T1000 (cell line): Measurements from ENCODE around the gene CACHD1.

ENCODE experiments used
- DNase-seq: peaks from one replicate; lab custom pipeline; 2025; ENCODE audit warnings: mixed read lengths; lab: John Stamatoyannopoulos, UW

CACHD1 gene

DNA sequence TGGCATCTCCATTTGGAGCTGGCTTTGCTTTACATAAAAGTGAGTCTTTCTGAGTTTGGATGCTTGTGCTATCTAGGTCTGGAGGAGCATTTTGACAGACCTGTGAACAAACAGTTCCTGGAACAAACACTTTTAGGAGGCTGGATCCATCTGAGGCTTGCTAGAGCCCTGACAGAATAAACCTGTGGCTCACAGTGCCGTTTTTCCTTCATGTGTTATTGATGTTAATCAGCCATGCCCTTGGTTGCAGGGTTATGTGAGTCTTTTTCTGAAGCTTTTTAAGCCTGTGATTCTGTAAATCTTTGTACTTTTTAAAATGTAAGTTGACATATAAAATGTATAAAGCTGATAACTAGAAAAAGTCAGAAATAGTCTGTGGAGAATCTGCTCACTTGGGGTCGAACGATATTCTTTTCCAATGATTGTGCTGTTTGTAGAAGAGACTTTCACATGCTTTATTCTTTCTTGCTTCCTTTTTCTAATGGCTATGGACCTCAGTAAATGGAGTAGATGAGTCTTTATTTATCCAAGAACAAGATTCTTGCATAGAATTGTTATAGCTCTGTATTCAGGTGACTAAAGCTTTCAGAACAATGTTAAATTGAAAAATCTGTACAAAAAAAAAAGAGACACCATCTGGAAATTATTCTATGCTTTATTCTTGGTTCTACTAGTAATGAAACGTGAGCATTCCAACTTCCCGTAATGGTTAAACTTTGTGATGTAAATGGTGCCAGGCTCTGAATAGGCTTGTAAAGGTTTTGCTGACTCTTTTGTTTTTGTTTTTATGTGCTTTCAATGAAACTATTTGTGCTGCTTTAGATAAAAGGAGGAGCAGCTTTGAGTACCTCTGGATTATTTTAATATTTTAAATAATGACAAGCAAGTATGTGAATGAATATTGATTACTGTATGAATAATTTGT is 53.7 kb downstream of the CACHD1 start:
- DNase-seq: no peak

DNA sequence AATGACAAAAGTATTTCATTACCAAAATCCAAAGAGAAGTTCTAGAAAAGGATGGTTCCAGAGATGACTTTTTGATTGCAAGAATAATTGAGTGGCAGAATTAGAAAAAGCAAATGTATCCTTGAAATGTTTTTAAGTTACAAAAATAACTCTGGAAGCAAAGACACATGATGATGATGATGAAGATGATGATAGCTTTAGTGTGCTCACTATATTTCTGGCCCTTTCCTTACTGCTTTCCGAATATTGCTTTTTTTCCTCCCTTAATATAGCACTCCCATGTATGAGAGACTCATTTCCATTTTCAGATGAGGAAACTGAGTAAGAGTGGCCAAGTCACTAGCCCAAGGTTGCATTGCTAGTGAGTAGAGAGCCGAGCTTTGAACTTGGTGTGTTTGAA is 54.7 kb downstream of the CACHD1 start:
- DNase-seq: no peak

DNA sequence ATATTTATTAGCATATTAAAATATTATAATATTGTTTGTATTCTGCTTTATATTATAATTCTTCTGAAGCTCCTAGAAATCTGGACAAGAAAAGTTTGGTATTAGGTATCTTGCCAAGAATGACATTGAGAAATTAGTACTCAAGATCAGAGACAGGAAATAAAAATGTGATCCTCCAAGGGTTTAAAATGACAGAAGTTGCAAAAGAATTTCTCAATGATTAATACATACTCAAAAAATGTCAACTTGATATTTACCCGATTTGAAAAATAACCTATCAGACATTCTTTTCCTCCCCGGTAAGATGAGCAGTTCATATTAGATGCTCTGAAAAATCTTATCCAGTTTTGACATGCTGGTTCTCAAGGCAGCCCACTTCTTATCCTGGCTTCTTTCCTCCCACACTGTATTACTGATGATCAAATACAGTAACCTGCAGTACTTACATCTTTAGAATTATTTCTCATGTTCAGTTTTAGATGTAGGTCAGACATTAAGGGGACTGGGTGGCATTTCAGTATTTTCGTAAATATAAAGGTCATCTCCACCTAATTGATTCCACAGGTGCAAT is 55.3 kb downstream of the CACHD1 start:
- no peak for DNase-seq

DNA sequence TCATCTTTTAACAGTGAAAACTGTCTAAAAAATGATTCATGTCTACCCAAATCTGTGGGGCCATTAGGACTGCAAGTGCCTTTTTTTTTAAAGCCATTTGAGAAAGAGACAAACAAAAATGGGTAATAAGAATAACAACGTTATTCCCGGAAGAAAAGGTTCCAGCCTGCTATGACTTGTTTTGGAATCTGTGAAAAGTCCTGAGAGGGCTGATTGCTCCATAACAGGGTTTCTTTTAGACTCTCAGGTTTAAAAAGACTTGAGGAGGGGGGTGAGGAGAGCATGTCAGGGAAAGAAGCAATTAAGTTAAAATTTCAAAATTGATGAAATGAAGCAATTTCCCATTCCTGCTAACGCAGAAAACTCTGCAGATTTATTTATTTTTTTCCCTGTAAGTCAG is 56.4 kb downstream of the CACHD1 start:
- no peak for DNase-seq

DNA sequence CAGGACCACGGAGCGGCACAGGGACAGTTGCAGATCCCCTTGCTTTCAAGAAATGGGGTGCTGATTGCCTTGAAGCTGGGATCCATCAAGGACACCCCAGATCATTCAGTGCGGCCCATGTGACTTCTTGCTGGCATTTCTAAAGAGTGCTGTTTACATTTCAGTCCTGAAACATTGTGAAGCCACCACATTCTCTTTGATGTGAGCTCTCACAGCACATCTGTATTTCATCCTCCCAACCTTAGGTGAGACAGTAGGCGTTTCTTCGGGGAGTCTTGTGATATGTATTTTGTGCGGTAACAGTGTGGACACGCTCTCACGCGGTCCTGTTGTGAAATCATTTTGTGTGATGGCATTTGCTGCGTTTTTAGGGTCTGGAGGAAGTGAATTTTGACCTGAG is 57.2 kb downstream of the CACHD1 start:
- DNase-seq: no peak

DNA sequence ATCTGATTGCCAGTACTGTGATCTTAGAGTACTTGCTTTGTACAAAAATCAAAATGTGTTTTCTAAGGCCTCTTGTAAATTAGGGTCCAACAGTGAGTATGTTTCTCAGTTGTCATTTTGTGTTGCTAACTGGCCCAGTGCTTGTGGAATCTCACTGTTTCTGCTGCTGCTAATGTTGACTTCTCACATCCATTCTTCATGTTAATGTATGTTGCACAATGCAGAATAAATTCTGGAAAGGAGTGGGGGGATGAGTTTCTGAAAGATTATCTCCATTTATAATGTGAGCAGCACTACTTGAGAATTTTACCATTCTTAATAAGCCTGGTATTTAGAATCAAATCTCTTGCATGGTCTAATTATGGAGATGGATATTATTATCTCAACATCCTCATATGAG is 57.9 kb downstream of the CACHD1 start:
- DNase-seq: no peak

DNA sequence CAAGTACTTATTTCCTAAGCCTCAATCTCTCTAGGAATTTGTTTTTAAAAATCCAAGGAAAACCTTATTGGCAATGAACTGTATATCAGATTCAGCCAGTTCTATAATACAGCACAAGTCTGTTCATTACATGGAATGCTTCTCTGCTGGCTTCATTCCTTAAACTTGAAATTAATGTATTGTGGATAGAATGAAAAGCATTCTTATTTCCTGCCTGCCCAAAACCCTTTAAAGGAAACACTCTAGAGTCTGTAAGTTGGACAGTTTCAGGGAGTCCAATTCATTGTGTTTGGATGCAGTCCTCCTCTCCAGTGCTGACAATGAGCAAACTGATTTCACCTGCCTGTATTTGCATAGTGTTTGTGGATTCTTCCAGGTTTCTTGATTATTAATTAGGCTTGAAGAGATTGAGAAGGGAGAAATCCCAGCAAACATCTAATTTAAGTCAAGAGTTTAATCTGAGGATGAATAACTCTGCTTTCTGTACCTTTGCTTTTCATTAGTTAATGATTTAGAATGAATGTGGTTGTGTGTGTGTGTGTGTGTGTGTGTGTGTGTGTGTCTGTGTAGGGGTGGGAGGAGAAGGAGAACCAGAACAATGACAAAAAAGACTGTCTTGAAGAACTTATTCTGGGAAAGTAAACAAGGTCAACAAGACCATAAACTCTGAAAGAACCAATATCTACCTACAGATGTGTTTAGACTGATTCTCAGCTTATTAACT is 61.2 kb downstream of the CACHD1 start:
- no peak for DNase-seq

DNA sequence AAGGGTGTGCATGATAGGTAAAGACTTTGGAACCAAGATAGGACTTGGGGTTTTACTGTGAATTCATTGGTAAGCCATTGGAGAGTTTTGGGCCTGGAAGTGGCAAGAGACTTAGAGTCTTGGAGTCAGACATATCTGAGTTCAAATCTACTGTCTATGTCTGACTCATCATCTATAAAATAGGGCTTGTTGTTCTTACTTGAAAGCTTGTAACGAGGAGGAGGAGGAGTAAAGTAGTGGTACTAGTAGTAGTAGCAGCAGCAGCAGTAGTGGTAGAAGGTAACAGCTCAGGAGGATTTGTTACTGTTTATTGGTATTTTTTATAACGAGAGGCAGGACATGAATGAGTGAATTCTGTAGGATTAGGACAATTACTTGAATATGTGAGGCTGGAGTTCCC is 62.7 kb downstream of the CACHD1 start:
- no peak for DNase-seq

DNA sequence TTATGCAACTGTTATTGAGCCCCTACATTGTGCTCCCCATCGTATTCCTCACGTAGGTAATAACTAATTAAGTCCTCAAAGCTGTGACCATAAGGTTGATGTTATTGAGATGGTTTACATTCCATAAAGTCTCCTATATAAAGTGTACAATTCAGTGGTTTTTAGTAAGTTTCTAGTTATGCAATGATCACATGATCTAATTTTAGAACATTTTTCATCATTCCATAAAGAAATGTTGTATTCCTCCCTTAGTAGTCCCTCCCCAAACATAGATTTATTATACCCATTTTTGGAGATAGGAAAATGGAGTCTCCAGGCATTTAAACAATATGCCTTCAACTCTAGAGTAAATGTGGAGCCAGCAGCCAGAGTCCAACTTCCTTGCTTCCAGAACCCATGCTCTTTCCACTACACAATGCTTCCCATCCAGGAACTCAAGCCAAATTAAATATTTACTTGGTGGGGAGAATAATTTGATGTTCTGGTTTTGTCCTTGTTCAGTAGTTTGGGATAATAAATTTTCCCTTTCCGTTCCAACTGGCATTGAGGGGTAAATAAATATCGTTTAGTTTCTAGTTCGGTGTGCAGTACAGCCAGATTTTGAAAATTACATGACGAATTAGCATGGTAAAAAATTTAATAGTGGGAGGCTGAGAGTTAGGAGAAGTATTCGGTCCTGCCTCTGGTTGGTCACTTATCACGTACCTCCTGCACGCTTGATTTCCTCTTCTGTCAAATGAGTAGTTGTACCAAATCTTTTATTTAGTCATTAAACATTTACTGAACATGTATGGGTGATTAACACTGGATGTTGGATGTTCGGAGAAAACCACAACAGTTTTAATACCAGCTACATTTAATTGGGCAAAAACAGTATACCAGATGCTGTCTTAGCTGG is 66.3 kb downstream of the CACHD1 start:
- DNase-seq: no peak

DNA sequence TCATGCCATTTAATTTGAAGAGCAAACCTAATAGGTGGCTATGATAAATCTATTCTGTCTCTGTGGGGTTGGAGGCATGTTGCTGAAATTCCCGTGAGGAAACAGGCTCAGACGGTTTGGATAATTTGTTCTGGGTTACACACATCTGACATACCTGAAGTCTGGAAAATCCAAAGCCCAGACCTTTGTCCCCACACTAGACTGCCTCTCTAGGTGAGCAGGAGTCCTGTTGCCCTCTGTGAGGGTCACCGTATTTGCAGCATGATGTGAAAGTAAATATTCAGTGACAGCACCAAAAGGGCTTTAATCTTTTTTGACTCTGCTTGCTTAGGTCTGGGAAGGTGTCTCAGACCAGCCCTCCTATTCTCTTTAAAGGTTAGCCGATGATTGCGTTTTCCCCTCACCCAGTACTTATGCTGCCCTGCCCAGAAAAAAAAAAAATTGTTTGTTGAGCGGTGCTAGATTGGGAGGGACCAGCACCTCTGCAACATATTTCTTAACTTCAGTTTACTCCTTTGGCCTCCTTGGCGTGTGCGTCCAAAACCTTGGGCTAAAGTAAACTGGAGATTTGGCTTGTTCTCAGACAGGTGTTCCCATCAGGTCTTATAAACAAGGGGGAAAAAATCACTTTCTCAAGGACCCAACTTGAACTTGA is 67.0 kb downstream of the CACHD1 start:
- no peak for DNase-seq

DNA sequence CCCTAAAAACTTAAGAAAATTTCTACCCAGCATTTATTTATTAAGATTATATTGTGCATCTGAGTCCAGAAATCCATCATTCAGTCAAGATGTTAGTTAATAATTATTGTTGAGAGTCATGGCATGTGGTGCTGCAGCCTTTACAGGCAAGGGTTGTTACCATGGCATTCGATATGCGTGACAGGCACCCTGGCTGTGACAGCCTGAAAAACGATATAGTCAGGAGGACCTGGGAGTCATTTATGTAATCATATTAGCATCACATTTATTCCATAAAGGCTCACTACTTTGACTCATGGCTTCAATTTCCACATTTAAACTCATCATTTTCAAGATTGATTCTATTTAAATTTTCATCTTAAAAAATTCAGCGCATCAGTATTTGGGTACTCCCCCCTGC is 68.0 kb downstream of the CACHD1 start:
- DNase-seq: no peak

DNA sequence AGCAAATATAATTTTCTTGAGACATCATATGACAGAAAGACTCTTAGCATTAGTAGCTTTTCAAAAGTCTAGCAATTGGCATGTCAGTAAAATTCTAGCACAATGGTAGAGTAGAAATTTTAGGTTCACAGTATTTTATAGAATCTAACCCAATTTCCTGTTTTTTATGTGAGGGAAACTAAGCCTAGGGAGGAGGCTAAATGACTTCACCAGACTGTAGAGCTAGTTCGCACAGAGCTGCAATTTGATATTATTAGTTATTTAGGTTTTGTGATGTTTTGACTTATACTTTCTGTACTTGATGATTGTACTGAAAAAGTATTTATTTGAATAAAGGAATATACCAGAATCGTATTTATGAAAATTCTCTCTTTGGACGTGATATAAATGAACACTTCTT is 68.5 kb downstream of the CACHD1 start:
- no peak for DNase-seq

DNA sequence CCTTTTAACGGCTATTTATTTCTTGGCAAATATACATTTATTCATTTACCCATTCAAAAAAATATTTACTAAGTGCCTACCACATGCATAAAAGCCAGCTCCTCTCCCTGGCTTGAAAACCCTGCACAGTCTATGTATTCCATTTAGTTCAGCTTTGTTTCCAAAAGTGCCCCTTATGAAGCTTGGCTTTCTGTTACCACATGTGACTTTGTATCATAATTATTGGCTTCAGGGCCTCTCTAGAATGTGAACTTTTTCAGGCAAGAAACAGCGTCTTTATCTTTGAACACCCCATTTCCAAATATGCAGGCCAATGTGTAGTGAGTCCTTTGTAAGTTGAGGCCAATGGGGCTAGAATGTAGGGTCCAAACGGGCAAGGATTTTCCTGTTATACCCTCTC is 69.4 kb downstream of the CACHD1 start:
- no peak for DNase-seq

DNA sequence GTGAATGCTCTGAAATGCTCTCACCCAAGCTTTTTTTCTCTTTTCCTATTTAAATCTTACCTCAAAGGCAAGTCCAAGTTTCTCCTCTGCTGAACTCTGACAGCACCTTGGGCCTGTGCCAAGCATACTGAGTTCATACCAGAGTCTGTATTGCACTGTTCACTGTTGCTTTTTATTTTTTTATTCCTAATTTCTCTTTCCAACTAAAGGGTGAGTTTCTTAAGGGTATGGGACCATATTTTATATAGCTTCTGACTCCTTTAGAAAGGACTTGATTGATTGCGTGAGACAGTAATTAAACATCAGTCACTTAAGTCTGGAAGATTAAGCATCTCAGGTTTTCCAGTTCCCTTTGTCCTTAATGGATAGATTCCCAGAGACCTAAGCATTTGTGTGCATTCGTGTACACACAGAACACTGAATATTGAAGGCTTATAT is 69.9 kb downstream of the CACHD1 start:
- DNase-seq: no peak

DNA sequence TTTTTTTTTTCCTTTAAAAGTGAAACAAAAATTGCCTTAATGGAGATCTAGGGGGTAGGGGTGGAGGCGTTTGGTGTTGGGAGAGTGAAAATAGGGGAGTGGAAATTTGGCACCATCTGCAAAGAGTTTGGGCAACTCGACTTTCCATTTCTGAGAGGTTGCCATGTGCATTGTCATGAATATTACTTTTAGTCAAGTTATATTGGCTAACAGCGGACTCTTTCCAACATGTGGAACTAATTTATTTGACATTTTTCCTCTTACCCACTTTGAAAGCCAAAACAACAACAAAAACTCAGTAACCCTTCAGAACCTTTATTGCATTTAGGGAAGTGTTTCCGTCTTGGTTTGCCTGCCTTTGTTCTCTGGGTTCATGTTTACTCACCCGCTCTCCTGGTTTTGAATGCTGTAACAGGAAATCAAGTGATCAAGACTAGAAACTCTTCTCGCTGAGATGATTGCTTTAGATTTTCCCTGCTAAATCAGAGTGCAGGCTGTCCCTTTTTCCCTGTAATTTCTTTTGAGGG is 70.4 kb downstream of the CACHD1 start:
- no peak for DNase-seq

DNA sequence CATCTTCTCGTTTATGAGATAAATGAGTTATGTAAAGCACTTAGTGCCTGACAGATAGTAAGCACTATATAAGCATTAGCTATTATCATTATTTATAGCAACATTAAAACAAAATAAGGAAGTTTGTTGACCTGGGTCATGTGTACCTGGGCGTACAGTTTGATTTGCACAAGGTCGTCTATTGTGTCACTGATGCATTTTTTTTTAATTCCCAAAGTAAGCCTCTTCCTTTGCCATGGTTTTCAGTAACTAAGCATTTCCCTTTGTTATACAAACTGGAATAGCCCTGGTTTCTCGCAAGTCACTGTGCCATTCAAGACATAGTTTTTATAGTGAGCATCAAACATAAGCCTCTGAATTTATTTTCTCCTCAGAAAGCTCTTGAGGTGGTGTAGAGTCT is 72.2 kb downstream of the CACHD1 start:
- DNase-seq: no peak

DNA sequence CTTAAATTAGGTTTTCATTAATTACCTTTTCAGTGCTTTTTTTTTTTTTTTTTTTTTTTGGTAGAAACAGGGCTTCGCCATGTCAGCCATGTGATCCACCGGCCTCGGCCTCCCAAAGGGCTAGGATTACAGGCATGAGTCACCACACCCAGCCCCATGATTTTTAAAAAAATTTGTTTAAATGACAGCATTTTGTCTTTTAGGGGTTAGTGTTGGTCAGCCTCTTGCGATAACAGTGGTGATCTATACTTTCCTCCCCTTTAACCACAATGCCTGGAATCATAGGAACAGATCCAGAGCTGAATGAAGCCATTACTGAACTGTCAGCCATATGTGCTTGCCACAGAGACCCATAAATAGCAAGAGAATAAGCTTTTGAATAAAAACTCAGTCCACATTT is 73.9 kb downstream of the CACHD1 start:
- DNase-seq: peak; percentile 5

DNA sequence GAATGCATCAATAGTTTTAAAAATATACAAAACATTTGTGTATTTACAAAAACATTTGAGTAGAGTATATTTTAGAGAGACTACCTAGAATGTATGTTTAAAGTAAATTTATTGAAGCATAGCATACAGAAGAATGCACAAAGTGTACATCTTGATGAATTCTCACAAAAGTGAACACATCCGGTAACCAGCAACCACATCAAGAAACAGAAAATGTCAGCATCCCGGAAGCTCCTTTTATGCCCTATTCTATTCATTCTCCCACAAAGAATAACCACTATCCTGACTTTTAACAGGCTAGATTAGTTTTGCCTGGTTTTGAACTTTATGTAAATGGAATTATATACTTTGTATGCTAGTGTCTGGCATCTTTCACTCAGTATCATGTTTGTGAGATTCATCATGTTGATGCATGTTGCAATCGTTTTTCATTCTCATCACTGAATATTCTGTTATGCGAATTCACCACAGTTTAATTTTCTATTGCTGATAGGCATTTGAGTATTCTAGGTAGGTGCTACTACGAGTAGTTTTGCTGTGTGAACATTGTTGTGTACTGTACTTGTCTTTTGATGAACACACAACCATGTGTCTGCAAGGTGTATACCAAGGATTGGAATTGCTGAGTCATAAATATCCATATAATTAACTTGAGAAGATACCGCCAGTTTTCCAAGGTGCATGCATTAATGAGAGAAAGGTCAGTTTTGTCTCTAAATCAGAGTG is 75.4 kb downstream of the CACHD1 start:
- no peak for DNase-seq

DNA sequence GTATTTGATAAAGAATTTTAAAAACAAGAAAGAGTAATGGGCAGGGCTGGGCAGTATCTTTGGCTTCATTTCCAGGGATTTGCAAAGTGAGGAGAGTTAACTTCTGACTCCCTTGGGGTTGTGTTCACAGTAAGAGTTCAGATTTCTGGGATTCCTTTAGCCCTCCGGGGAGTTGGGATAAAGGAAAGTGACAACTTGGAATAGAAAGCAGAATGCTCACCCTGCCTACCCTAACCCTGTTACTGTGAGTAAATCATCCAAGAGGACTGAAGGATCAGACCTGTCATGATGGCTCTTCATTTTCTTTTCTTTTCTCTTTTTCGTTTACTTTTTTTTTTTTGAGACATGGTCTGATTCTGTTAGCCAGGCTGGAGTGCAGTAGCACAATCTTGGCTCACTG is 76.1 kb downstream of the CACHD1 start:
- DNase-seq: no peak

DNA sequence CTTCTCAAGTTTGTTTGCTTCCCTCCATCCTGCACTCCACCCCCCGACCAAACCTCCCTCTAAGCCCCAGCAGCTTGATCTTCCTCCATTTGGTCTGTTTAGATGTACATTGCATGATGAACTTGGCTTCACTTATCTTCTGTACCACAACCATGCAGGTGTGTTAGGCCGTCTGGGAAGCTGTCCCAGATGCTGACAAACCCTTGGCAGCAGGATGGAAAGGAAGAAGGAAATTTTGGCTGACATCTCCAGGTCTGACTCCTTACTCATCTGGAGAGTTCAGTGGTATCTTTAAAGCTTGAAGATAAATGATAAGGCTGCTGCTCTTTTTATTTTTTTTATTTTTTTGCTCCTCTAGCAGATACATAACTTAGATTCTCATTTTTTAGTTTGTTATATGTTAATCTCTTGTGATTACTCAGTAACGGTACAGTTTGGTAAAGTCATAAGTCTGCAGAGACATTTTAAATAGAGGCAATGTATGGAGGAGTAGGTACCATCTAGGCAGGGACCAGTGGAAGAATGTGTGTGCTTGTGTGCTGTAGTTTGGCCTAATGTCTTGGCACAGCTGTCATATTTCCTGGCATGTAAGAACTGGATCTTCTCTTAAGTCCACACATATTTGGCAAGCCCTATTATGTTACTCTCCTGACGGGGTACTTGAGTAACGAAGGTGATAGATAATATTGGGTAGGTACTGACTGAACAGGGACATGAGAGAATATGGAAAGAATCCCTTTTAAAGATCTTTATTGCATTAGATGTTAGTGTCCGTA is 79.7 kb downstream of the CACHD1 start:
- DNase-seq: no peak
